Measurements from ENCODE around the gene DFFA.

Gene DFFA

GRCh38 chr1:10415211-10415930 lies 57.0 kb downstream of the DFFA start:
- DNase-seq (ENCODE audit: extremely low read depth, low read depth) = peak; percentile 57
- TF ChIP-seq CTCF (IDR thresholded peaks at IDR 0.05; ENCODE audit: low read depth, low read length) = no peak

DNA sequence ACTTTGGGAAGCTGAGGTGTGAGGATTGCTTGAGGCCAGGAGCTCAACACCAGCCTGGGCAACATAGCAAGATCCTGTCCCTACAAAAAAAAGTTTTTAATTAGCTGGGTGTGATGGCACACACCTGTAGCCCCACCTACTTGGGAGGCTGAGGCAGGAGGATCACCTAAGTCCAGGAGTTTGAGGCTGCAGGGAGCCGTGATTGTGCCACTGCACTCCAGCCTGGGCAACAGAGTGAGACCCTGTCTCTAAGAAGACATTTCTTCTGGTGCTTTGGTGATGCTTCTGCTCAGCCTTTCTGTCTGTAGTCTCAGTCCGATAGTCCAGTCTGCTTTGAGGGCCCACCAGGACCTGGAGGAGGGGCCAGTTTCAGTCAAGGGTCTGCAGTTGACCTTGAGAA lies 65.1 kb downstream of the DFFA start:
- DNase-seq (ENCODE audit: extremely low read depth, low read depth) = no peak
- TF ChIP-seq CTCF (IDR thresholded peaks at IDR 0.05; ENCODE audit: low read depth, low read length) = no peak

Measured in AG09319 (cell line).